ENCODE results near the gene CAND1.

The CAND1 gene

GRCh38 chr12:67287311-67287710, 18.2 kb downstream of the CAND1 start:
- TF ChIP-seq CTCF (IDR thresholded peaks at IDR 0.05; ENCODE audit: borderline replicate concordance, control extremely low read depth, extremely low read depth, insufficient read depth, missing control alignments), result no peak
- no peak for DNase-seq (ENCODE audit: low spot score)
- in situ Hi-C loops (cut with MboI; ENCODE audit: low sequenced_read_pairs, unreplicated experiment), result no loop called here

GRCh38 chr12:67288561-67288960, 19.4 kb downstream of the CAND1 start:
- DNase-seq (ENCODE audit: low spot score), result no peak
- in situ Hi-C loops (cut with MboI; ENCODE audit: low sequenced_read_pairs, unreplicated experiment), result no loop called here
- no peak for TF ChIP-seq CTCF (IDR thresholded peaks at IDR 0.05; ENCODE audit: borderline replicate concordance, control extremely low read depth, extremely low read depth, insufficient read depth, missing control alignments)

GRCh38 chr12:67290378-67290777, 21.2 kb downstream of the CAND1 start:
- TF ChIP-seq CTCF (IDR thresholded peaks at IDR 0.05; ENCODE audit: borderline replicate concordance, control extremely low read depth, extremely low read depth, insufficient read depth, missing control alignments), result no peak
- in situ Hi-C loops (cut with MboI; ENCODE audit: low sequenced_read_pairs, unreplicated experiment), result no loop called here
- DNase-seq (ENCODE audit: low spot score), result no peak

GRCh38 chr12:67299526-67299925, 30.4 kb downstream of the CAND1 start:
- TF ChIP-seq CTCF (IDR thresholded peaks at IDR 0.05; ENCODE audit: borderline replicate concordance, control extremely low read depth, extremely low read depth, insufficient read depth, missing control alignments), result no peak
- no peak for DNase-seq (ENCODE audit: low spot score)
- in situ Hi-C loops (cut with MboI; ENCODE audit: low sequenced_read_pairs, unreplicated experiment), result no loop called here

- in situ Hi-C loops (cut with MboI; ENCODE audit: low sequenced_read_pairs, unreplicated experiment), result no loop called here
Observed at GRCh38 chr12:67299926-67300325, 30.8 kb downstream of the CAND1 start.

GRCh38 chr12:67302162-67302561, 33.0 kb downstream of the CAND1 start:
- TF ChIP-seq CTCF (IDR thresholded peaks at IDR 0.05; ENCODE audit: borderline replicate concordance, control extremely low read depth, extremely low read depth, insufficient read depth, missing control alignments), result no peak
- DNase-seq (ENCODE audit: low spot score), result no peak
- in situ Hi-C loops (cut with MboI; ENCODE audit: low sequenced_read_pairs, unreplicated experiment), result no loop called here

More at GRCh38 chr12:67299926-67300325, 30.8 kb downstream of the CAND1 start:
- no peak for DNase-seq (ENCODE audit: low spot score)
- TF ChIP-seq CTCF (IDR thresholded peaks at IDR 0.05; ENCODE audit: borderline replicate concordance, control extremely low read depth, extremely low read depth, insufficient read depth, missing control alignments), result no peak

- no peak for DNase-seq (ENCODE audit: low spot score)
- in situ Hi-C loops (cut with MboI; ENCODE audit: low sequenced_read_pairs, unreplicated experiment), result no loop called here
- TF ChIP-seq CTCF (IDR thresholded peaks at IDR 0.05; ENCODE audit: borderline replicate concordance, control extremely low read depth, extremely low read depth, insufficient read depth, missing control alignments), result no peak
Observed at GRCh38 chr12:67305544-67305943, 36.4 kb downstream of the CAND1 start.
